Fibroblast of skin of back (primary cell): ENCODE measurements around the gene ITGB3BP.

ENCODE experiments used
- DNase-seq: peaks from one replicate; pipeline ENCODE4 v3.0.0-alpha.2; 2013

ITGB3BP gene

GRCh38 chr1:63414691-63415365 is 108.2 kb downstream of the ITGB3BP start:
- no peak for DNase-seq

DNA sequence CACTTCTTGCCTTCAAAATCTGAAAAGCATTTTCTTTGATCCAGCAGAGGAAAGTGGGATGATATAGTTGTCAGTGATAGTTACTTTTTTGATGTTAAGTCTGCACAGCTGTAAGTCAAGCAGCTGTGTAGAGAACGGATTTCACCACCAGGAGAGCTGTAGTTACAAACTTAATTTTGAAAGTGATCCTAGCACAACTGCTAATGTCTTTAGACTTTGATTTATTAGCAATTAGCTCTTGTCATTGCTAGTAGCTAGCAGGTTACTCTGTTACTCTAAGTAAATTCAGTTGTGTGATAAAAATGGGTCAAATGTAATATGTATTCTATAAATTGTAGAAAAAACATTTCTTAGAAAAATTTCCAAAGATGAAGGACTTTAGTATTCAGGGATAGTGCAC is 109.6 kb downstream of the ITGB3BP start:
- DNase-seq, result no peak

- DNase-seq, result no peak
Observed at GRCh38 chr1:63411066-63411465, 112.0 kb downstream of the ITGB3BP start.

DNA sequence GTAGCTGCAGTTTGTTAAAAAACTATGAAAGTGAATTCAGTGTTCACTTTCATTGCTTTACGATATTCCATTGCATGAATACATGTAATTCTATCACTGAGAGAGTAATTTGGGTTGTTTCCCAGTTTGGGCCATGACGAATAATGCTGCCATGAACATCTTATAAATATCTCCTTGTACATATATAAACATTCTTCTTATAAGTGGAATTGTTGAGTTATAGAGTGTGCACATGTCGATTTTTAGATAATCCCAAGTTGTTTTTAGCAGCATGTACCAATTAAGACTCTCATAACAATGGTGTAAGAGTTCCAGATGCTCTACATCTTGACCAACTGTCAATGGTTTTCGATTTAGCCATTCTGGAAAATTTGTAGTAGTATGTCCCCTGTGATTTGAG is 114.7 kb downstream of the ITGB3BP start:
- peak; percentile 2 for DNase-seq

GRCh38 chr1:63407002-63407401 is 116.0 kb downstream of the ITGB3BP start:
- no peak for DNase-seq

- DNase-seq, result no peak
Observed at GRCh38 chr1:63405987-63406386, 117.0 kb downstream of the ITGB3BP start.

DNA sequence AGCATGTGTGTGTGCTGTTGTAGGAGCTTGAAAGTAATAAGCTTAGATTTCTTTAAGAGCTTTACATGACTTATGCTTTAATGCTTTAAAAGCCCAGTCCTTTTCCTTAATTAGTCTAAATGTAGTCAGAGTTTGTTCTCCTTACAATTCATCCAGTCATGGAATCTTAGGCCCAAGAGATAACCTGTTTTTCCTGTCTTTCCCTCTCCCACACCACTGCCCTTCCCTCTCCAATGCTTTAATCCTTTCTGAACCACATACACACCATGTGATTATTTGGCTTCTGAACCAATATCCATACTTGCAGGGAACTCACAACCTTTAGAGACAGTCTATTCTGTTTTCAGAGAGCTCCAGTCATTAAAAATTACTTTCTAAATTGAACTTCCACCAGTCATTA is 118.0 kb downstream of the ITGB3BP start:
- no peak for DNase-seq

DNA sequence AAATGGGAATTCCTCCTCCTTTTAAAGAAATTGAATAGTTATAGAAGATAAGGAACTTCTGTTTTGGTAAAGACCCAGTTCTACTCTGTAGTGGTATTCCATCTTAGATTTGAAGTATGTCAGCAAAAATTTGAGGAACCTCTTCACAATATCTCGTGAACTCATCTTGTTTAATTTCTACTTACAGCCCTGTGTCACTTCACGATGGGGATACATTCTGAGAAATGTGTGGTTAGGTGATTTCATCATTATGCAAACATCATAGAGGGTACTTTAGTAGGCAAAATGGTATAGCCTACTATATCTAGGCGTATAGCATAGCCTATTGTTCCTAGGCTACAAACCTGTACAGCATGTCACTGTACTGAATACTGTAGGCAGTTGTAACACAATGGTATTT is 119.6 kb downstream of the ITGB3BP start:
- no peak for DNase-seq

DNA sequence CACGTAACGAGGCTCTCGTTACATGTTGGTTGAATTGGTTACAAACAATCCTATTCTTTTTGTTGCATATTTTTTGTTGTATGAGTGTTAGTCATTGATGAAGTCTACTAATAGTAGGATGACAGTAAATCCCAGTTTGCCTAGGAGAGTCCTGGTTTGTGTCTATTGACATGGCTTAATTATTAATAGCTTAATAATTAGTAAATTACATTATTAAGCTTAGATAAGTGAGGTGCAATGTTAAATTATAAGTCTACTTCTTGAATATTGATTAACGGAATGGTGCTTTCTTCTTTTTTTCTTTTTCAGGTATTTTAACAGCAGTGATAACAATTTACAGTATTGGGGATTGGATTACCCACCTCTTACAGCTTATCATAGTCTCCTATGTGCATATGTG is 121.1 kb downstream of the ITGB3BP start:
- no peak for DNase-seq
